Lower leg skin (tissue), 3 donors: ENCODE results near the gene COBL.

Source experiments
- POLR2A ChIP-seq, 2 donors: fragments of 450-650 bp; IDR thresholded peaks; one replicate each; pipeline ENCODE4 v1.6.1; 2016 to 2017; ENCODE audit warnings: antibody characterized with exemption in 2 of 2, mild to moderate bottlenecking in 1 of 2, moderate library complexity in 1 of 2
- TF ChIP-seq, protein P1 (sequence below), 3 donors: fragments of 450-650 bp; IDR thresholded peaks; one replicate each; pipeline ENCODE4 v1.5.1; 2016; ENCODE audit warnings: antibody characterized with exemption in 3 of 3, mild to moderate bottlenecking in 3 of 3, moderate library complexity in 2 of 3

DNA sequence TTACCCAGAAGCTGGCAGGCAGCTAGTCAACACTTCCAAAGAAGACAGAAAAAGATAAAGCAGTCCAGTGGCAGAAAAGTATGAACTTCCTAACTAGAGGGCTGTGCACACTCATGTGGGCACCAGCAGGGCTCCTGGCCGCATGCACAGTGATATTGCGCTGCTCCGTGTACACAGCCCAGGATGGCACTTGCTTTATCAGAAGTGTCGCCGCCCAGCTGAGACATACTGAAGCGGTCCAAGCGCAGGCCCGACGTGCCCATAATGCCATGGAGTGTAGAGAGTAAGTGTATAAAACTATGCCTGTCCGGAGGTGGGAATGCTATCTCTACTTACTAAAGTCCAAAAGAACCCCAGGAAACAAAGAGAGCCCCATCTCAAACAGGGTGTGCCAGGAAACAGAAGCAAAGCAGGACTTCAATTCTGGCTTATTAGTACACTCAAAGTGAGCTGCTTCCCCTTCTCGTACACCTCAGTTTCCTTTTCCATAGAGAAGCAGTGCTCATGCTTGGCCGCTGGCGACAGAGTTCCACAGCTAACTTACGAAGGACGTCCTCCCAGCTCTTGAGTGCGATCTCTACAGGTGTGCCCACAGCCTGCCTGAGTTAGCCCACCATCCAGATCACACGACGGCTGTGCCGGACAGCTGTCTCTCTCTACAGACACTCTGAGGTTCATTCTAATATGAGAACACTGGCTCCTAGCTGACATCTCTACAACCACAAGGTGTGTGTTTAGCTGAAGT, 234.3 kb downstream of the COBL start:
- TF ChIP-seq, protein P1, sequence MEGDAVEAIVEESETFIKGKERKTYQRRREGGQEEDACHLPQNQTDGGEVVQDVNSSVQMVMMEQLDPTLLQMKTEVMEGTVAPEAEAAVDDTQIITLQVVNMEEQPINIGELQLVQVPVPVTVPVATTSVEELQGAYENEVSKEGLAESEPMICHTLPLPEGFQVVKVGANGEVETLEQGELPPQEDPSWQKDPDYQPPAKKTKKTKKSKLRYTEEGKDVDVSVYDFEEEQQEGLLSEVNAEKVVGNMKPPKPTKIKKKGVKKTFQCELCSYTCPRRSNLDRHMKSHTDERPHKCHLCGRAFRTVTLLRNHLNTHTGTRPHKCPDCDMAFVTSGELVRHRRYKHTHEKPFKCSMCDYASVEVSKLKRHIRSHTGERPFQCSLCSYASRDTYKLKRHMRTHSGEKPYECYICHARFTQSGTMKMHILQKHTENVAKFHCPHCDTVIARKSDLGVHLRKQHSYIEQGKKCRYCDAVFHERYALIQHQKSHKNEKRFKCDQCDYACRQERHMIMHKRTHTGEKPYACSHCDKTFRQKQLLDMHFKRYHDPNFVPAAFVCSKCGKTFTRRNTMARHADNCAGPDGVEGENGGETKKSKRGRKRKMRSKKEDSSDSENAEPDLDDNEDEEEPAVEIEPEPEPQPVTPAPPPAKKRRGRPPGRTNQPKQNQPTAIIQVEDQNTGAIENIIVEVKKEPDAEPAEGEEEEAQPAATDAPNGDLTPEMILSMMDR (IDR thresholded peaks at IDR 0.05): no peak
- no peak for TF ChIP-seq POLR2A (IDR thresholded peaks at IDR 0.05)
